Ureter (tissue), 1 donor: ENCODE data around the gene TCEA3. TPM values are rescaled to one million over a fixed set of nuclear protein-coding genes. Genes with fewer than 3 reads are reported as not detected.
A peak's percentile ranks its signal among the peaks of the same experiment; 100 is the strongest.

Source experiments
- DNase-seq: peaks from one replicate; pipeline ENCODE4 v3.0.0-alpha.2; 2020; ENCODE audit warnings: low spot score
- total RNA-seq: library from RNA; stranded (reverse); gene quantifications from one replicate; pipeline ENCODE4 v1.2.4, GENCODE V29; 2023
- donor health status: DM: yes; HTN: yes; CAD: no.

TCEA3 gene
- total RNA-seq, 1 donor from 2014 or later: 50.2 TPM

DNA sequence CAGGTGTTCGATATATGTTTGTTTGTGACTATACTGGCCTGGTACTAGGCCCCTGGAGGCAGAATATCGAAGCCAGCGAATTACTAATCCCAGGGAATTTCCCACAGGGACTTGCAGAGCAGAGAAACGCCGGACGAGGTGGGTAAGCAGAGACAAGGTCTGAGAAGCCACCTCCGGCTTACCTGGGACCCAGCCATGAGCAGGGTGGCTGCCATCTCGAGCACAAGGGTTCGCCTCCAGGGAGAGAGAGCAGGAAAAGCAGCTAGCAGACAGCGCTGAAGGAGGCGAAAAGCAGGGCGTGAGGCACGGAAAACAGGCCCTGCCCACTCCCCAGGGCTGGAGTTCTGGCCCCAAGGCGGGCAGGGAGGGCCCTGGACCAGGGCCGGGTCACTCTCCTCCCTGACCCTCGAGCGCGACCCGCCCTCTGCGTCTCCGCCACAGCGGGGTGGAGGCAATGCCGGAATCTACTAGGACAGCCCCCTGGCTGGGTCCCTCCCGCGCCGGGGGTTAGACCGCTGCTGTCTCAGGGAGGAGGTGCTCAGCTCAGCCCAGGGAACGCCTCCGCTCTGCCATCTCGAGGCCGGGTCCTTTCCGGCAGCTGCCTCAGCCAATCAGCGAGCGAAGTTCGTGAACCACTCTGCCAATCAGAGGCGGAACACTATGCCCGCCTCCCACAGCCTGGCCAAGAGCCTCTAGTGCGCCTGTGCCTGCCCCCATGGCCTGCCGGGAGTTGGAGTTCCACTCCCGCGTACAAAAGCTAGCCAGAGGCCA lies 56.6 kb downstream of the TCEA3 start:
- peak; percentile 99 for DNase-seq

DNA sequence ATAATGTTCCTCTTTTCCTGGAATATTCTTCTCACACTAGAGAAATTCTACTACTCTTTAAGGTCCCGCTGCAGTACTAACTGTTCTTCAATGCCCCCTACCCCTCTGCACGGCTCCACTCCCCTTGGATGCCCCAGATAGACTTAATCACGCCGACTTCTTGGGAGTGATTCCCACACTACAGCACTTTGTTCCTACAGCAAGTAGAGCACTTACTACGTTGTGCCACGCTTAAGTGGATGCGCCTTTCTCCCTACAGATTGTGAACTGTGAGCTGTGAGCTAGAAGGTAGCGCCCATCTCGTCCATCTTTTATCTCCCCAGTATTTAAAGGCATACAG lies 57.1 kb downstream of the TCEA3 start:
- no peak for DNase-seq

DNA sequence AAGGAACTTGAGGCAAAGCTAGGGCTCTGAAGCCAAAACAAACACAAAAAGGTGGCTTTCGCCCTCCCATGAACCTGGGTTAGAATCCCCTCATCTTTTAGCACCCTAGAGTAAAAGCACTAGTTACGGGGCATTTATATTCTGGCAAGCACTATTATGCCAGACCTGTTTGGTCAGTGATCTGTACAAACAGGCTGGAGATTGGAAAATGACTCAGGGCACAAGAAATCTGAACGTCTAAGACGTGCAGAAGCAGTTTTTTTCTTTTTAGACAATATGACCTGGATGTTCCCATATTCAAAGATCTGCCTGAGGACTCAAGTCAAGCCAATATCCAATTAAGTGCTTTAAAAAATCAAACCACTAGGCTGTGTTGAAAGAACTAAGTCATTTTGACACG lies 58.0 kb downstream of the TCEA3 start:
- no peak for DNase-seq

DNA sequence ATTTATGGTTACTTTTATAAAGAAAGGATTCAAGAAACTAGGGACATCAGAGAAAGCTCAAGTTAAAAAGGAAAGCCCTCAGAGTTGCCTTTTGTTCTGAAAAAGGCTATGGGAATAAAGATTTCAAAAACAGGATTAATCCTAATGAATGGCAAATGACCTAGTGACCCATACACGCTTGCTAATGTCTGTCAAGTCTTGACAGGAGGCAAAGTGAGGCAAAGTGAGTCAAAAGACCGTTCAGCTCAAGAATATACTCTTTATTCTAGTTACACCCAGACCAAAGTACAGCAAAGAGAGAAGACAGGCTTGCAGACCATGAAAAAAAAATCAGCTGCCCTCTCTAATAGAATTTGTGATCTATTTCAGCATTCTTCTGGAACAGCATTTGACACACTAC lies 58.4 kb downstream of the TCEA3 start:
- DNase-seq: no peak

DNA sequence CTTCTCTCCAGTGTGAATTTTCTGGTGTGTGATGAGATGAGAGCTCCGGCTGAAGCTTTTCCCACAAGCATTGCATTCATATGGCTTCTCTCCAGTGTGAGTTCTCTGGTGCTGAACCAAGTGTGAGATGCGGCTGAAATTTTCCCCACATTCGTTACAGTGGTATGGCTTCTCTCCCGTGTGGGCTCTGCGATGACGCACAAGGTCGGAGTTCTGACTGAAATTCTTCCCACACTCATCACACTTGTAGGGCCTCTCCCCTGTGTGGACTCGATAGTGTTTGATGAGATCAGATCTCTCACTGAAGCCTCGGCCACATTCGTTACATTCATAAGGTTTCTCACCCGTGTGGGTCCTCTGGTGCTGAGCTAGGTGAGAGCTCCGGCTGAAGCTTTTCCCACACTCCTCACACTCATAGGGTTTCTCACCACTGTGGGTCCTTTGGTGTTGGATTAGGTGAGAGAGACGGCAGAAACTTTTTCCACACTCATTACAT lies 62.3 kb downstream of the TCEA3 start:
- no peak for DNase-seq

DNA sequence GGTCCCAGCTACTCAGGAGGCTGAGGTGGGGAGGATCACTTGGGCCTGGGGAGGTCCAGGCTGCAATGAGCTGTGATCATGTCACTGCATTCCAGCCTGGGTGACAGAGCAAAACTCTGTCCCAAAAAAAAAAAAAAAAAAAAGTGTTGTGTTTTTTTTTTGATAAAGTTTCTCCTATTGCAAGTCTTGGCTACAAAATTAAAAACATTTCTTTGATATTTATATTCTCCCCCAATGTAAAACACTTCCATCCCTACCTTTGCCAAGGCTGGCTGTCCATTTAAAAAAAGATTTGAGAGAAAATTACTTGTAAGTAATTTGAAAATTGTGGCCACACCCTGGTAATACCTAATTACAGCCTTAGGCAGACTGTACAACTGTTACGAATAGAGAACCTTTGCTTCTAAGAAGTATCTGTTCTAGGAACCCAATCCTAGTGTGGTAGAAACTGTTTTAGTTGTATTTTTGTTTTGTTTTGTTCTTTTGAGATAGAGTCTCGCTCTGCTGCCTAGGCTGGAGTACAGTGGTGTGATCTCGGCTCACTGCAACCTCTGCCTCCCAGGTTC lies 66.2 kb downstream of the TCEA3 start:
- DNase-seq: no peak

DNA sequence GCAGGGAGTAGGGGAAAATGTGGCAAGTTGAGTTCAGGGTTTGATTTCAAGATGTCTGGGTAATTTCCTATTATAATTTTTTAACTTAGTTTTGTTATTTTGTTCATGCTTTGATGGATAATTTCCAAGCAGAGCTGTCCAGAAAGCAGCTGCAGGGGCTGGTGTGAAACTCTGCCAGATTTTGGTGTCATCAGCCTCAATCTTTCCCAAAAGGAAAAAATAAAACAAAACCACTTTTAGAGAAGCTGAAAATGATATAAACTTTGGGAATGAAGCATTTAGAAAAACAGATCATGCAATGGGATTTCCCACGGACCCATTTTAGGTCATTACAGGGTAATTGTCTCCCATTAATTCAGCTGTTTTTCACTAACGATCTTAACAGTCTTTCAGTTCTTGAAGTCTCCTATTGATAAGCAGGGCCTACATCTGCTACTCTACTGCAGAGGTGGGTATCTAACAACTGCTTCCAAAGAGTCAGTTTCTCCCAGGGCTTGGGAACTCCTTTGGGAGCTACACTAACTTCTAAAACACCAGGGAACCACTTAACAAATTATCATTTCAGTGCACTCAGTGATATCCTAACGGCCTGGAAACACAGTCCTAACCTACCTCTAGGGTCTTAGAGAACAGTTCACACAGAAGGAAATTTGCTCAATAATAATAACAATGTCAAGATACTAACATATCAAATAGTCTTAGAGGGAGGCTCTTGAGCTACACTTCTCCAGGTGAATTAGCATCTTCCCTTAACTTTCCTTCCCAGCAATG lies 67.2 kb downstream of the TCEA3 start:
- DNase-seq: no peak

DNA sequence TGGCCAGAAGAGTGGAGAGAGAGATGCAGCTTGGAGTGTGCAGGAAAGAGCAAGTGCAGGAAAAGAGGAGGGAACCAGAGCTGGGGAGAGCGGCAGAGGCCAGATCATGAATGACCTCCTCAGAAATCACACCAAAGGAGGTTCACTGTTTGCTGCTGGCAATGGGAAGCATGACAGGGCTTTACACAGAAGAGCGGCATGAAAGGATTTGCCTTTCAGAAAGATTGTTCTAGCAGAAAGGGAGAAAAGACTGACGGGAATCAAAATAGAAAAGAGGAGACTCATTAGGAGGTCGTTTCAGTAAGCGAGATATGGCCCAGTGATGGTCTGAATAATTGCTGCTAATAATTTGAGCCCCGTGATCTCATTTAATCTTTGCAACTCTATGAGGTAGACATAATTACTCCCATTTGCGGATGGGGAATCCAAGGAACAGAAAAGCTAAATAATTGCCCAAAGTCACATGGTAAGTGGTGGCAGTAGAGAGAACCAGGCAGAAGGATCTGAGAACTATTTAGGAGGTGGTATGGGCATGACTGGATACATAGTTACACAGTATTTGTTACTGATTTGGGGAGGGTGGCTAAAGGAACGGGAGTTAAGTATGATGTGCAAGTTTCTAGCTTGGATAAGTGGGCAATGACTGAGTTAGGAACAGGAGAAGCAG lies 67.9 kb downstream of the TCEA3 start:
- DNase-seq: no peak

DNA sequence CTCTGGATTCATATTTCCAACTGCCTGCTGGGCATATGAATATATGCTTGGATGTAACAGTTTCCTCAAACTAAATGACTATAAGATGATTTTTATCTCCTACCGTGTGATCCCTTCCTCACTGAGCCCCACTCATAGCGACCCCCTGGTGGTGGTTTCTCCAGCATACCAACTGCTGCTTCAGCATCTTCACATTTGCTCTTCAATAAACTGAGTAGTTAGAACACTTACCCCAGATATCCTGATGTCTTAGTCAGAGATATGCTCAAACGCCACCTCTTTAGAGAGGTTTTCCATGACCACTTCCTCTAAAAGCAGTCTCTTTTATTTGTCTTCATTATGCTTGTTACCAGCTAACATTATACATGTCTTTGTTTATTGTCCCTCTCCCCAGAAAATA lies 70.3 kb downstream of the TCEA3 start:
- DNase-seq: no peak

DNA sequence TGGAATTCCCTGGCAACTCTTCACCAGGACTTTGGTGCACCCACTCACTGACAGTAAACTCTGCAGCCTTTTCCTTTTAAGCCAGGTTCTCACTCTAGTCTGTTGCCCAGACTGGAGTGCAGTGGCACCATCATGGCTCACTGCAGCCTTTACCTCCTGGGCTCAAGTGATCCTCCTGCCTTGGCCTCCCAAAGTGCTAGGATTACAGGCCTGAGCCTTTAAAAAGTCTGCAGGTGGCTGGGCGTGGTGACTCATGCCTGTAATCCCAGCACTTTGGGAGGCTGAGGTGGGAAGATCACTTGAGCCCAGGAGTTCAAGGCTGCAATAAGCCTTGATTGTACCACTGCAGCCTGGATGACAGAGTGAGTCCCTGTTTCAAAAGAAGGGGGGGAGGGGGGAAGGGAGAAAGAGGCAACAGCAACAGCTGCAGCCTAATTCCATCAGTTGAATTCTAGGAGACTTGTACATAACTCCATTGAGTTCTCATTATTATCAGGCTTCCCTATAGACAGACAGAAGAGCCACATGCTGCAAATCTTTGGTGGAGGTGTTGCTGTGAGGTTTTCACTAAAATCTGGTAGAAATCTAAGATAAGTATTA lies 72.4 kb downstream of the TCEA3 start:
- DNase-seq: no peak

DNA sequence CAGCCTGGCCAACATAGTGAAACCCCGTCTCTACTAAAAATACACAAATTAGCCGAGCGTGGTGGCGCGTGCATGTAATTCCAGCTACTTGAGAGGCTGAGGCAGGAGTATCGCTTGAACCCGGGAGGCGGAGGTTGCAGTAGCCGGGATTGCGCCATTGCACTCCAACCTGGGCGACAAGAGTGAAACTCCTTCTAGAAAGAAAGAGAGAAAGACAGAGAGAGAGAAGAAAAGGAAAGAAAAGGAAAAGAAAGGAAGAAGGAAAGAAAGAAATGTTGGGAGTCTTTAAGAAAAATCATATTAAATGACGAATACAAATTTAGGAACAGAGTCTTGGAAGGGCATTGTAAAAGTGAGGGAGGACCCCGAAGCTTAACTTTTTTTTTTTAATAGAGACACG lies 78.6 kb downstream of the TCEA3 start:
- DNase-seq: no peak

DNA sequence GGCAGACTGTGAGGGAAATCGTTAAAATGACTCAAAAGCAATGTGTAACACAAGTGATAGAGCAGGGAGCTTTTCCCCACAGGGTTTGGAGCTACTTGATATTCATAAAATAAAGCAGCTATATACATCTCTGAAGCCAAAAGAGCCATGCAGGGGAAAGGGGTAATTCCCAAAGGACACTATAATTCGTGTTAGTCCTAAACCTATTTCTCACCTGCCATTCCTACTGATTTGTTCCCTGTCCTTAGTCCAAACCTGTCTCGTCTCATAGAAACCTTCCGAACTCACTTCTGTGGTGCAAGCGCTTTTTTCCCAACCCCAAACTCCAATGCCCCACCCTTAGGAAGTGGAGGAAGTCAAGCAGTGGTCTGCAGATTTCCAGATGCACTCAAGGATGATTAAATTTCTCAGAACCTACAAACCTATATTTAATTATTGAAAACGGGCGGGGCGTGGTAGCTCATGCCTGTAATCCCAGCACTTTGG lies 79.5 kb downstream of the TCEA3 start:
- DNase-seq: no peak

DNA sequence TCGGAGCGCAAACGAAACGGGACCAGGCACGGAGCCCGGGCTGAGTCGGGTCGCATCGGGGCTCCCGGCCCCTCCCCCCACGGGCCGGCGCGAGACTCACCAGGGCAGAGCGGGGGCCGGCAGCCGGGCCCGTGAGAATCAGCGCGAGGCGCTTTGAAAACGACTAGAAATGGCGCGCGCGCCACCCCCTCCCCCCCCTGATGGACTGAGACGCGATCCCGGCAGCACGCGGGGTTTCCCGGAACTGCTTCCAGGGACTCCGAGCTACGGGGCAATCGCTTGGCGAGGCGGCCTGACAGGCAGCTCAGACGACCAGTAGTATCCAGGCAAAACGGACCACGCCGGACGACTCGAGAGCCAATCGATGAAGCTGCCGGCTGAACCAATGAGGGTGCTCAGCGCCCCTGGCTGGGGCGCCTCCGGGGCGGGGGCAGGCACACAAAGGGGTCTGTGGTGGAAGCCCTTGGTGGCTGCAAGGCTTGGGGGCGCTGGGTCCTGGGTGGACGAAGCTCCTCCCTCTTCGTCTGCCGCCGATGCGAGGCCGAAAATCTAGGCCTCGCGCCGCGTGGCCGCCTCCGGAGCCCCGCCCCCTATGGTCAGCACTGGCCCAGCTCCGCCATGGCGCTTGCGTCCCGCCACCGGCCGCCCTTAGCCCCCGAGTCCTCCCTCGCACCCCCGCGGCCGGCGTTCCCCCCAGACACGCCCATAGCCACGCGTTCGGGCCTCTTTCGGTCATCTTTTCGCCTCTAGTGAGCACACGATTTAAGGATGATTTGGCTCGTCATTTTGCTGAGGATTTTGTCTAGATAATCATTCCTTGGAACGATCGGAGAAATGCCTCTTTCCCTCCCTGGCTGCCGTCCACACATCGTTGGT lies 80.2 kb downstream of the TCEA3 start, which contains the start of gene HNRNPR:
TSS of gene HNRNPR (minus strand) at position 174 of the 876 bp plus-strand sequence. CDS start 3,276 bp downstream, outside the sequence.
- DNase-seq: peak; percentile 100

DNA sequence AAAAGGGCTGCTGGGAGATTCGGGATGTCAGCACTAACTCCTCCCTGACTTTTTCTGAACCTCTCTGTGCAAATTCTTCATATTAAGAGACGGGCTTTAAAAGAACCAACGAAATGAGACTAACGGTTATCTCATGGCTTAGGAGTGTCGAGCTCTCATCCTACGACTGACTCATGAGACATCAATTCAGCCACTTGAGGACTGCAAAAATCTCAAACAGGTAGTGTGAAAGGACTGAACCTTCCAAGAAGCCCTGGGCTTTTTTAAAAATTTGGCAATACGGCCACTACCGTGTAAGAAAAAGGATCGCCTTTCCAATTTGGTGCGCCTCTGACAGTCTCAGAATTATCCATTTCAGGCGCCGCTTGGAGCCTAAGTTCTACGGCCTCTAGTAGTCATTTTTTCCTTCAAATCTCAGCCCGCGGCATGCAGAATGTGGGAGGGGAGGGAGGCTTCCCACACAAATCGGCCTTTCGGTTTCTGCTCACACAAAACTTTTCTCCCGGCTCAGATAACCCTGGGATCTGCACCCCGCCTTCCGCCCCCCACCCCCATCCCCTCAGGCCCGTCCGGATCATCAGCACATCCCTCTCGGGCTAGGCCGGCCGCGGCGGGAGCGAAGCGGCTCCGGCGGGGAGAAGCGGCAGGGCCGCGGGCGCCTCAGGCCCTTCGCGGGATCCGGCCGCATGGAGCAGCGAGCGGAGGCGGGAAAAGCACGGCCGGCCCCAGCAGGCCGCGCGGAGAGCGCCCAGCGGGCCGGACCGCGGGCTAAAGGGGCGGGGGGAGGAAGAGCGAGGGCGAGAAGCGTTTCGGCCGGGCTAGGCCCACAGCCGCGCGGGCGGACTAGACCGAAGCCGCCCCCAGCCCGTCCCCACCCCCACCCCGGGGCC lies 81.1 kb downstream of the TCEA3 start:
- DNase-seq: peak; percentile 58

DNA sequence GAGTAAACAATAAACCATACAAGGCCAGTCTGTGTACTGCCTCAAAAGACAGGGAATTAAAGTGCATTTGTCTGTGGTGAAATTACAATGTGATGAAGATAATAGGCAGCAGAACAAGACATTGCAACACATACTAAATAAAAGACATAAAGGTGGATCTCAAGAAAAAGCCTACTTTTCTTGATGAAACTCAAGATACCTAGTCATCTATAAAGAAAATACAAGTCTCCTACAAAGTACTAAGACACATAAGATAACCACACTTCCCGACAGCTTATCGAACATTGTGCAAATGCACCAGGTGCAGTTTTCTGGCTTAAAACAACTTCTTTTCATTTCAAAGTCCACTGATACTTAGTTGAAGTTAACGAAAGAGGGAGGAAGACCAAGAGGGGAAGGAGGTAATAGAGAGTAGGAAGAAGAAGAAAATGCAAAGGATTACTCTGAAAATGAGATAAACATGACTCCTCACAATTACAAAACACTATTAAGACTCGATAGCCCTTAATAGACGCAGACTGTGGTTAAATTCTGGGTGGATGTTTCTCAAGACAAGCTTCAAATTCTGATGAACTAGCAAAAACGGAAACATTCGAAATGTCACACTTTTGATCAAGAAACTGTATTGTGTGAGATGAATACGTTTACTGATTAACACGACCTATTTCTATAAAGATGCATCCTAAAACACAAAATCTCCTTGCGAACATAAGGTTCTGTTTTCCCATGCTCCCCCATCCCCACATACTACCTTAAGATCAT lies 82.4 kb downstream of the TCEA3 start:
- DNase-seq: no peak

DNA sequence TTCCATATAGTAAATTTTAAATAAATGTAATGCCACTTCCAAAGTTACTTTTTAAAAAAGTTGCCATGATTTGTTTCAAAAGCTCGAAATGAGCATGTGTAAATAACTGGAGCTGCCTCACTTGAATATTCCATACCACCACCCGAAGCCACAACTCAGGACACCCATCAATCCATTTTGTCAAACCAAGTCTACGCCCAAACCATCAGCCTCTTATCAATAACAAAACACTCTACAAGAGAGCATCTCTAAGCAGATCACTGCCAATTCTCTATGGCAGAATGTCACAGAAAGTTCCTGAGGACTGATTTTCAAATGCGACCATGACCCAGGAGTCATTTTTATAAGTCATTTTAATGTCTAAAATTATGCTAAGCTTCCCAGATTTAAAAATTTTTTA lies 84.9 kb downstream of the TCEA3 start:
- no peak for DNase-seq

DNA sequence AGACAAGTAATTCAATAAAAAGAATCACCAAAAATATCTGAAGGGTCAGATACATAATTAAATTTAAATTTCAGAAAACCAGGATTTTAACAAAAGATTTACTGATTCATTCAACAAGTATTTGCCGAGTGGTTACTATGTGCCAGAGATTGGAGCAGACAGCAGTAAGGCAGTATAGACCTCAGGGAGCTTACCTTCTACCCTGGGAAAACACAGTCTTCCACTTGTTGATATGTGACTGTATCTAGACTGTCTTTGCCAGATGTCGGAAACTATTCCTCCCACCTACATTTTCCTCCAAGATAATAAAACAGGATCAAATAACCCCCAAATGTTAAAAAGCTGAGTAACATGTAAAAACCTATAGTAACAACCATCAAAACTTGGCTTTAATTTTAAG lies 86.7 kb downstream of the TCEA3 start:
- DNase-seq: no peak

DNA sequence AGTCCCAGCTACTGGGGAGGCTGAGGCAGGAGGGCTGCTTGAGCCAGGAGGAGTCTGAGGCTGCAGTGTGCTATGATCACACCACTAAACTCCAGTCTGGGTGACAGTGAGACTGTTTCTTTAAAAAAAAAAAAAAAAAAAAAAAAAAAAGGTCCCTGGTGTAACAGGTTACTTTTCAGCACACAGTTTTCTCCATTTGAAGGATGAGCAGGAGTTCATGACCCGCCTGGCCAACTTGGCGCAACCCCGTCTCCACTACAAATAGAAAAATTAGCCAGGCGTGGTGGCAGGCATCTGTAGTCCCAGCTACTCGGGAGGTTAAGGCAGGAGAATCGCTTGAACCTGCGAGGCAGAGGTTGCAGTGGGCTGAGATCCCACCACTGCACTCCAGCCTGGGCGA lies 92.8 kb downstream of the TCEA3 start:
- DNase-seq: no peak
